GM10266 (cell line): ENCODE measurements around the gene MARCHF10.
A peak's percentile ranks its signal among the peaks of the same experiment; 100 is the strongest.

Experiments used
- DNase-seq: peaks from one replicate; pipeline ENCODE4 v3.0.0; 2012; ENCODE audit errors: extremely low spot score
- TF ChIP-seq, protein P1 (sequence below): IDR thresholded peaks from 2 replicates; pipeline ENCODE4 v1.5.1; 2012; ENCODE audit warnings: mild to moderate bottlenecking, low read depth; ENCODE audit not compliant: control insufficient read depth, insufficient read depth; ENCODE audit errors: missing control alignments

Gene MARCHF10

DNA sequence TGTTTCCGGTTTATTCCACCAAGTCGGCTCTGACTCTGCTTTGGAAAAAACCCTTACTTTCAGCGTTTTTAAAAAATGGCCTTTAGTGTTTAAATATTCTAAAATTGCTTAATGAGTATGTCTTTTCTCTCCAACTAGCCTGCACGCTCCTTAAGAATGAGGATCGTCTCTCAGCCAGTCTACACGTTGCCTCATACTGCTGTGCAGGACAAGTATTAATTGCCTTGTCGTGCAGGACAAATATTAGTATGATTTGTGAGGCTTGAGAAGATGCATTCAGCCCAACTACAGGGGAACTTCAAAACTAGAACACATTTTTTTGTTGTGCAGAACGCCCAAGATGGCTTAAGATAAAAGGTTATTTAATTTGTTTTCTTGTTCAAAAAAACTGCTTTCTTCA, 61.2 kb downstream of the MARCHF10 start:
- no peak for DNase-seq
- TF ChIP-seq, protein P1, sequence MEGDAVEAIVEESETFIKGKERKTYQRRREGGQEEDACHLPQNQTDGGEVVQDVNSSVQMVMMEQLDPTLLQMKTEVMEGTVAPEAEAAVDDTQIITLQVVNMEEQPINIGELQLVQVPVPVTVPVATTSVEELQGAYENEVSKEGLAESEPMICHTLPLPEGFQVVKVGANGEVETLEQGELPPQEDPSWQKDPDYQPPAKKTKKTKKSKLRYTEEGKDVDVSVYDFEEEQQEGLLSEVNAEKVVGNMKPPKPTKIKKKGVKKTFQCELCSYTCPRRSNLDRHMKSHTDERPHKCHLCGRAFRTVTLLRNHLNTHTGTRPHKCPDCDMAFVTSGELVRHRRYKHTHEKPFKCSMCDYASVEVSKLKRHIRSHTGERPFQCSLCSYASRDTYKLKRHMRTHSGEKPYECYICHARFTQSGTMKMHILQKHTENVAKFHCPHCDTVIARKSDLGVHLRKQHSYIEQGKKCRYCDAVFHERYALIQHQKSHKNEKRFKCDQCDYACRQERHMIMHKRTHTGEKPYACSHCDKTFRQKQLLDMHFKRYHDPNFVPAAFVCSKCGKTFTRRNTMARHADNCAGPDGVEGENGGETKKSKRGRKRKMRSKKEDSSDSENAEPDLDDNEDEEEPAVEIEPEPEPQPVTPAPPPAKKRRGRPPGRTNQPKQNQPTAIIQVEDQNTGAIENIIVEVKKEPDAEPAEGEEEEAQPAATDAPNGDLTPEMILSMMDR: no peak

DNA sequence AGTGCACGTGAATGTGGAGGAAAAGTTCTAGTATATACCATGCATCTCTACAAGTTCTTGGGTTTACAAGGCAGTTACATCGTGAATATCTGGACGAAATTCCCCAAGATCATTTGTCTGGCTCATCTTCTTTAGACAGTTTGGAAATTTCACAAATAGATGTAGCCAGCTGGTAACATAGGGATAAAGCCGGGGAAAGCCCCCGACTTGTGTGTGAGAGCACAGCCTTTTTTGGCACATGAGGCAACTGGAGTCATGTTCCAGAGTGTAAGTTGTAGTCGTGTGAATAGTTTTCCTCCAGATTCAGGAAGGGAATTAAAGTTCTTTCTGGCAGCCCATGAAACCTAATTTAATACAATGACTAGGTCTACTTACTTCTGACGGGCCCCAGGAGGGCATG, 62.3 kb downstream of the MARCHF10 start:
- no peak for DNase-seq
- TF ChIP-seq, protein P1: no peak

DNA sequence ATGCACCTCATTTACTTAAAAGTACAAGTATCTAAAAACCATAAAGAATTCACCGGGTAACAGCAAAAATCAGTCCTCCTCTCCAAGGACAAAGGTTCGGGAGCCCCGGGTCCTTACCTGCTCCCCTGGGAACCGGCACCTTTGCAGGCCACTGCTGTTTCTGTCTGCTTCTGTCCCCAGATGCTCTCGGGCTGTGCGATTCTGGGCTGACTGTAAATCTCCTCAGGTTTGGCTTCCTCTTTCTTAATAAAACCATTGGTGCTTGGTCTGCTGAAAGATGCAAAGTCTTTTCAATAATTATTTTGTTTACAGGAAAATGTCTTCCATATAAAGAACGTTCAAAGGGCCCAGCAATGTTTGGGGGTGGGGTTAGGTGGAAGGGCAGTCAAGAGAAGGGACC, 63.9 kb downstream of the MARCHF10 start:
- DNase-seq: no peak
- TF ChIP-seq, protein P1: no peak

DNA sequence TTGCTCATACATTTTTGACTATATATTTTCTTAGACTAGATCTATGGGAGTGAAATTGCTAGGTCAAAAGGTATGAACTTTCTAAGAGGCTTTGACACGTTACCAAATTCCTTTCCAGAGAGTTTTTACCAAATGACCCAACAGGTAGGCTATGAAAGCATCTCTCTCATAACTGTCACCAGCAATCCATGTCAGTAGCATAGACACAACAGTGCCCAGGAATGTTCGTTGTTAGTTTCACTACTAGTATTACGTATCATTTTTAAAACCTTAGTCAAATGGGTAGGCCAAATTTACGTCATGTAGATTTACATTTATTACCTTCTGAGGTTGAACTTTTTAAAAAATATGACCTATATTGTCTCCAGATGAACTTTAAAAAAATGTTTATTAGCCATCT, 66.8 kb downstream of the MARCHF10 start:
- TF ChIP-seq, protein P1: no peak
- no peak for DNase-seq

DNA sequence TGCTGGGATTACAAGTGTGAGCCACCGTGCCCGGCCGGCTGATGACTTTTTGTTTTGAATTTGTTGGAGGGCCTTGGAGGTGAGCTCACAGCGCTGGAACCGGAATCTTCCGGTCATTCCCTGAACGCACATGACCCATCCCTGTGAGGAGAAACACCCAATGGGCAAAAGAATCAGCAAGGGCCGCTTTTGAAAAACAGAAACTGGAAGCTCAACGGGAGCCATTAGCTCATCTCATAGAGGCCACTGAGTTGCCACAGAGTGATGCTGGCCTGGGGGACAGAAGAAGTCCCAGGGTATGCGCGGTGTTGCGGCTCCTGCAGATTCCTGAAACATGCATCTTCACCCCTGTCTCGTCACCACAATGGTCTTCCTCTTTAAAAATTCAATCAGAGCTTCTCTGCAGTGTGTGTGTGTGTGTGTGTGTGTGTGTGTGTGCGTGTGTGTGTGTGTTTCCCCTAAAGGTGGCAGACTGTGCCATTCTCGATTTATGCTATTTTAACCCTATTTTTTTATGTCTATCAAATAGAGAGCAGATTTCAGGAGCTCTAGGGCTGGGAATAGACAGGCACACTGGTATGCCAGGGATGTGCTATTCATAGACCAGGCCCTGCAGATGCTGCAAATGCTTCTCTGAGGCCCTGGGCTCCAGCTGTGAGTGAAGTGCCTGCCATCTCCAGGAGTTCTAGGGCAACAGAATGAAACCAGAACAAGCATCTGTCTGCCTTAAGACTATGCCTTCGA, 68.3 kb downstream of the MARCHF10 start:
- TF ChIP-seq, protein P1: no peak
- DNase-seq: no peak

DNA sequence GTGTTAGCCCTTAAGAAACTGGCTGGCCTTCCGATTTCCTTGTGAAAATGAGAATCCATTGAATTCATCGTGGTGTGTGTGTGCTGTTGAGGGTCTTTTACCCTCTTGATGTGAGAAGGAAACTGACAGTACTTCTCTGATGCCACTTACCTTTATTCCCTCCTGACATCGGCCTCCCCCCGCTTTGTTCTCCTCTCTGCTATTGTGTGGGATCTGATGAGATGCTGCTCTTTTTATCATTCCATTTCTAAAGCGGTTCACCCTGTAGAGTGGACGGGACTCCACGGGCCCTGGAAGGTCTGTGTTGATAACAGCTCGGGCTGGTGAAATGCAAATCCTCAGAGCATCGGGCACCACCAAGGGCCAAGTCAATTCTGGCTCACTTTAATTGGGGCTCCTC, 69.8 kb downstream of the MARCHF10 start:
- no peak for DNase-seq
- TF ChIP-seq, protein P1: no peak

DNA sequence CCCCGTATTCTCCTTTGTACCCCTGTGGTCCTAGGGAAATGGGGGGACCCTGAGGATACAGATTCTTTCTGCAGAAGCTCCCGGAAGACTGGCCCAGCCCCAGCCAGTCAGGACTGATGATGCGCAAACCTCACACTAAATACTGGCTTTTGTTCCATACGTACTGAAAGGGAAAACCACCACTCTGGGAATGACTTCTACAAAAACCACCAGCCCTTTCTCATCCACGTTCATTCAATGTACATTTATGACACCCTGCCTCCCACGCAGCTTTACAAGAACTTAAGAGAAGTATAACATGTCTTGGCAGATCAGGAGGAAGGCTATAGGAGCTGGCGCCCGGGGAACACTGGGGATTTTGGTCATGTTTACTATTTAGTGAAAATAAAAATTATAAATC, 70.6 kb downstream of the MARCHF10 start:
- TF ChIP-seq, protein P1: no peak
- DNase-seq: peak; percentile 24
